Measurements from ENCODE around the gene THSD4. TPM values are rescaled to one million over a fixed set of nuclear protein-coding genes. Genes with fewer than 3 reads are reported as not detected.
A peak's percentile ranks its signal among the peaks of the same experiment; 100 is the strongest.

THSD4 gene
- total and polyA plus RNA-seq, 2 of the 4 experiments (the other 2 are of a cell fraction) = 25.5 to 31.1 TPM

- TF ChIP-seq RAD21 (IDR thresholded peaks at IDR 0.05; ENCODE audit: low read length) (no peak), RFX5 (IDR thresholded peaks at IDR 0.05; ENCODE audit: low read depth, low read length) (no peak), CEBPB (IDR thresholded peaks at IDR 0.05; ENCODE audit: low read depth, low read length) (no peak)
These were observed 215.9 kb downstream of the THSD4 start (continued) for GRCh38 chr15:71331173-71331572.

GRCh38 chr15:71332431-71333004, 217.2 kb downstream of the THSD4 start:
- Histone ChIP-seq H2AK5ac (ENCODE audit: low read depth, low read length) (peak overlapping the region; percentile 100), H3K23ac (ENCODE audit: low read depth, low read length) (peak overlapping the region; percentile 96), H3K9me3 (ENCODE audit: control insufficient read depth, insufficient read depth, low read length) (no peaks in the 10 kb centered on the region), H3K4me2 (ENCODE audit: low read depth, low read length) (peak overlapping the region; percentile 53), H2BK20ac (ENCODE audit: low read depth, low read length) (peak overlapping the region; percentile 99), H4K5ac (ENCODE audit: low read depth, low read length) (peak overlapping the region; percentile 100), H2BK120ac (ENCODE audit: low read depth, low read length) (peak overlapping the region; percentile 100), H2AFZ (replicated peaks; ENCODE audit: low read length, poor library complexity) (no peak overlapping the region), H3K14ac (replicated peaks; ENCODE audit: low read depth, low read length) (peak overlapping the region; percentile 98), H3K18ac (ENCODE audit: low read depth, low read length) (peak overlapping the region; percentile 100), H3K79me1 (ENCODE audit: low read depth in 1 of 2, low read length in 2 of 2) (peaks cover 28 to 76% of the 10 kb centered on the region in 2 experiments), H3K56ac (ENCODE audit: extremely low read depth, insufficient read depth, low read length) (peak overlapping the region; percentile 96), H3K4ac (ENCODE audit: low read depth, low read length) (peak overlapping the region; percentile 99), H3K9ac (ENCODE audit: low read depth, low read length) (peak overlapping the region; percentile 83), H3K27ac (ENCODE audit: insufficient read depth, low read length) (peak overlapping the region; percentile 100), H3K27me3 (ENCODE audit: control insufficient read depth, insufficient read depth, low read length) (no peaks in the 10 kb centered on the region), H2AK9ac (replicated peaks; ENCODE audit: low read depth, low read length, poor library complexity) (peak overlapping the region; percentile 88), H4K20me1 (ENCODE audit: insufficient read depth, low read length) (no peaks in the 10 kb centered on the region), H2BK15ac (ENCODE audit: low read depth, low read length) (peak overlapping the region; percentile 99), H3K4me1 (ENCODE audit: control insufficient read depth, insufficient read depth, low read length) (peaks cover 67% of the 10 kb centered on the region), H3K4me3 (ENCODE audit: insufficient read depth, low read depth, low read length) (no peak overlapping the region), H2BK5ac (ENCODE audit: low read depth, low read length, poor library complexity, severe bottlenecking) (peak overlapping the region; percentile 100), H3K36me3 (ENCODE audit: control insufficient read depth, insufficient read depth, low read length) (peaks cover 18% of the 10 kb centered on the region), H4K91ac (ENCODE audit: insufficient read depth, low read depth, low read length) (peak overlapping the region; percentile 100), H4K8ac (ENCODE audit: low read depth in 2 of 2, low read length in 2 of 2) (peak overlapping the region; percentile 95 to 98), H3K9me1 (ENCODE audit: insufficient read depth, low read length) (peaks cover 54% of the 10 kb centered on the region)
- ATAC-seq (ENCODE audit: low read depth) (peak; percentile 52), DNase-seq (peak; percentile 89)
- dilution Hi-C loops (cut with HindIII; ENCODE audit: low sequenced_read_pairs, unreplicated experiment) = no loop called here
- no CpG with 5 or more reads among the region's 8 CpGs for WGBS, 2 experiments (ENCODE audit: extremely low coverage in 2 of 2, insufficient read length in 1 of 2)
- intact Hi-C loops (cut with micrococcal nuclease) = loop anchor here (5.0 kb wide), 1 partner anchor 215 kb away; the partner anchor contains the start of gene THSD4
- ChIA-PET CTCF (no interaction called here), POLR2A (ENCODE audit: unreplicated experiment) (interaction anchor here (0.6 kb wide), 1 partner anchor 38 kb away, joined by 3 read pairs; no protein-coding TSS in a partner anchor)
- TF ChIP-seq BHLHE40 (IDR thresholded peaks at IDR 0.05; ENCODE audit: low read depth, low read length) (0 out of 2 replicates have a peak, but pooled peaks have one; percentile 37), MXI1 (IDR thresholded peaks at IDR 0.05; ENCODE audit: borderline replicate concordance, low read depth, low read length) (peak; percentile 27; the same call in 1 of the 2 replicates), FOS (IDR thresholded peaks at IDR 0.05; ENCODE audit: low read depth, low read length) (no peak), USF2 (IDR thresholded peaks at IDR 0.05; ENCODE audit: low read depth, low read length) (peak; percentile 60; the same call in 1 of the 2 replicates)
- no TSS peak for BruUV-seq (replicated peaks)
- in situ Hi-C loops (cut with MboI; ENCODE audit: low sequenced_read_pairs) = no loop called here

Measured in IMR-90 (cell line).